HG03196 (cell line): ENCODE data around the gene PAX2.

Source experiments
- ATAC-seq: cut with Tn5 transposase; IDR thresholded peaks from one replicate; pipeline ENCODE4 v1.9.1; 2021; ENCODE audit not compliant: unreplicated experiment

PAX2 gene

DNA sequence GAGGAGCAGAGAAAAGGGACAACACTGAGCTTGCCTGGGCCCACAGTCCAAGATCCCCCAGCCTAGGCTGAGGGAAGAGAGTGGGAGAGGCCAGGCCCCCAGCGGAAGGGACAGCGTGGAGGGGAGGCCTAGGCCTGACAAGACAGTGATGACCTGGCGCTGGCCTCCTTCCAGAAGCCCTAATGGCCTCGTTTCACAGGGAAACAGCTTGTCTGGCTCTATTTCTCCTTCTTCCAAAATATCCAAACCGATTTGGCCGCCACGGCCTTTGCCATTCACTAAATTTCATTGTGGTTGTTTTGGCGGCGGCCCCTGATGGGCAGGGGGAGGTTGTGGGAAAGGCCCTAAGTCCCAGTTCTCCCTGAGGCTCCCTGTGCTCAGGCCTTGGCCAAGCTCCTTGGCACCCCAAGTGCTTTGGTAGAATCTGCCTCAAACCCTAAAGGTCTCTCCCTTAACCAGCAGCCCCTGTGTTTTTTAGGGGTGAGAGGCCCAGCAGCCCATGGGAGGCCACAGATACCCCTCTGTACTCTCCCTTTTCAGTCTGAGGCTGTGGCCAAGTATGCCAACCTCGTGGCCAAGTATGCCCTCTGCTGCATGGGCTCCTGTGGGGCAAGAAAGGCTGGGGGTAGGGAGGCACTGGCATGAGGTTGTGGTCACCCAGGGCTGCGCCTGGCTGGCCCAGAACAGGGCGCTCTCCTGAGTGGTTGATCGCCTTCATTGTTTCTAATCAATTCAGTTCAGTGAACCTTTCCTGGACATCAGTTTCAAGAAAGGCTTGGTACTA lies 37.3 kb downstream of the PAX2 start:
- no peak for ATAC-seq

DNA sequence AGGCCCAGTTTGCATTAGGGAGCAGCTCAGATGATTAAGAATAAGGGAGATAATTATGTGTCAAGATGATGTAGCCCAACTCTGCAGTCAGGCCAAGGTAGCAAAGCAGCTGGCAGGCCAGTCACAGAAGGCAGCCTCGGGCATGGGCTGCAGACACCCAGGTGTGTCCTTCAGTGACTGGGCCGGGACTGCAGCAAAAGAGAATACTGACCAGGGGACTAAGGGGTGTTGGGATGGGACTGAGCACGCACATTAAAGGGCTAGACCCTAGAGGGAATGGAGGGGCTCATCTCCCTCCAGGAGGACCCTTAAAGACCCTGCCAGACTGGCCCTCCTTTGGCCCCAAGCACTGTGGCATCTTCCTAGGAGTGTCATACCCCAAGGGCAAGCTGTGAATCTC lies 38.7 kb downstream of the PAX2 start:
- ATAC-seq: no peak

DNA sequence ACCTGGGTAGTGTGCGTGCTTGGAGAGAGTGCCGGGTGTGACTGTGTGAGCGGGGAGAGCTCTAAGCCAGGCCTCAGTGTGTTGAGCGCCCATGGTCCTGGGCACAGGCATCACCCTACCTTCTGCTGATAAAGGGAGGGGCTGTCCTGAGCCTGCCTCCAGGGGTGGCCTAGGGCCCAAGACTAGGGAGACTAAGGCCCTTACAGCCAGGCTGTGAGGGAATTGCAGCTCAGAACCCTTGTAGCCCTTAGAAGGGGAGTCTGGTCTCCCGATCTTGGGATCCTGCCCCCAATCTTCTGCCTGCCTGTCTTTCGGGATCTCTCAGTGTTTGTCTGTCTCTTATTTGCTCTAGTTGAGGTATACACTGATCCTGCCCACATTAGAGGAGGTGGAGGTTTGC lies 41.2 kb downstream of the PAX2 start:
- no peak for ATAC-seq

DNA sequence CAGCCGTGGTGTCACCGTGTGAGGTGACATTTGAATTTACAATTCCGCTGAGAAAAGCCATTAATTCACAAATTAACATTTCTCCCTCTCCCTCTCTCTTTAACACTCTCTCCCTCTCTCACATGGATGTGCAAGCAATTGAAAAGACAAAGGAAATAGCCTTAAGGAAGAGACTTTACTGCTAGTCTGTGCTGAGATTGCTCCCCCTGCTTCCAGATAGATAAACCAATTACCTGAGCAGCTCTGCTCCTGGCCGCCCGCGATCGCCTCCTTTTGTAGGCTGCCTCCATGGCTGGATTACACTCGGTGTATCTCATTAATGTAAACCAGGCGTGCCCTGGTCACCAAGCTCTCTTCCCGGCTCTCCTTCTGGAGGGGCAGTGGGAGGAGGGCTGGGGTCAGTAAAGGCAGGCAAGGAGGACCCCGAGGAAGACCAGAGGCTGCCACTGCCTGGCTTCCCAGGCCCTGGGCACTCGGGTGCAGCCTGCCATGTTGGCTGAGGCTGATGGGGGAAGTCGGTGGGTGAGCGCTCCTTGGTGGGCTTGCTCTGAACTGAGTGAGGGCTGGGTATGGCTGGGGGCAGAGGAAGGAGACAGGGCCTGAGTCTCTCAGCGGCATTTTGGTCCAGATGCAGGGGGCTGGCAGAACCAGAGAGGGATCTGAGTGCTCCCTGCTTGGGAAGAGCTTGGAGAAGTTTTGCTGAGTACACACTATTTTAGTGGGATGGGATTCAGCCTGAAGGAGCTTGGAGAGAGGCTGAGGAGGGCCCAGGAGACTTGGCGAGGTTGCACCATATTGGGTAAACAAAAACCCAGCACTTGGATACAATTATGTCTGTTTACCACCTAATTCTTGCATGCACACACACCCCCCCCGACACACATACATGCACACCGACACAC lies 42.9 kb downstream of the PAX2 start:
- no peak for ATAC-seq

DNA sequence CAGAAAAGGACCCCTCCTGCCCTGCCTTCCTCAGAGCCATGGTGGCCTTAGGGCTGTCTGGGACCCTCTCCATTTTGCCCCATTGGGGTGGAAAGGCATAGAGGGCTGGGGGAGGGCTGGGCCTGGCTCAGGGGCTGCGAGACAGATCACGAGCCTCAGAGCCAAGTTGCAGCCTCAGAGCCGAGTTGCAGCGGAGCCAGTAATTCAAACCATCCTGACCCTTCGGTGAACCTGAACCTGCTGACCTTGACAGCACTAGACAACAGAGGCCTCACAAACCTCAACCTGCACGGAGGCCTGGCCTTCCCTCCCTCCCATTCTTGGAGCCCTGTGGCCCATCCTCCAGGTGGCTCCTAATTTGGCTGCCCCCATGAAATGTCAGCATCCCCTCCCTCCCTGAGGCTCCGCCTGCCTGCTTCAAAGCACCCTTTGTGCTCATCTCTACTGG lies 45.4 kb downstream of the PAX2 start:
- ATAC-seq: no peak

DNA sequence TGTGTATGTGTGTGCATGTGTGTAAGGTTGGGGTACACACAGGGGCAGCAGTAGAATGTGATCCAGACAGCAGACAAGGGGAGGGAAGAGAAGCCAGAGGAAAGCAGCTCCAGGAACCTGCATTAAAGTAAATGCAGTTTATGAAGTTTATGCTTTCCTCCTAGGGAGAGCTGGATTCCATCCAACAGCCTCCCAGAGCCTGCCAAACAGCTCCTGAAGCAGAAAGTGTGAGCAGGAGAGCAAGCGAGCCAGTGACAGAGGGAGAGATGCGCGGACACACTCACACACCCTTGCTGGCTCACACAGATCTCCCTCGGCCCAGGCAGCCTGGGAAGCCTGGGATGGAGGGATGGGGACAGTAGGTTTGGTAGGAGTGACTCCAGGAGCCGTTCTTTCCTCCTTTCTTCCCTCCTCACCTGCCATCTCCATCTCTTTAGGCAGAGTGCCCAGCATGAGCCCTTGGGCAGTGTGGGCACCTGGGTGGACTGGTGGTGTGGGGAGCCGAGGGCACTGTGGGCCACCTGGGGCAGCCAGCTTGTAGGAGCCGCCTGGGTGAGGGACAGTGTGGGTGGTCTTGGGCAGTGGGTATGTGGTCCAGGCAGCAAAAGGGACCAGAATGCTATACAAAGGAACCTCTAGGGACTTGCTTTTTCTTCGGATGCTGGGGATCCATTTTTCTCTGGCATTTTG lies 46.1 kb downstream of the PAX2 start:
- ATAC-seq: no peak

DNA sequence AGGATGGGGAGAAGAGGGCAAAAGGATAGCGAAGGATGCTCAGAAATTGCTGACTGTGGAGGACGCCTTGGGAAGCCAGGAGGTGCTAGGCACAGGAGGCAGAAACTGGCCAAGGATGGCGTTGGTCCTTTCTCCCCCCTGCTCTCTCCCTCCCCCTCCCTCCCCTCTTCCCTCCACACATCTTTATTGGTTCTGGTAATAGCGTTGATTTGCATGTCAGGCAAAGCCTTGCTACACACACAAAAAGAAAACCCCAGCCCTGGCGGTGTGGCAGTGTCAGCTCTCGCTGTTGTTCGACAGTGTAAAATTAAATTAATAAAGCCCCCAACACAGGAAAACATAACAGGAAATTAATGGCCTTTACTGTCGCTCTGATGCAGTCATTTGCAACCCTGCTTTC lies 47.2 kb downstream of the PAX2 start:
- no peak for ATAC-seq

DNA sequence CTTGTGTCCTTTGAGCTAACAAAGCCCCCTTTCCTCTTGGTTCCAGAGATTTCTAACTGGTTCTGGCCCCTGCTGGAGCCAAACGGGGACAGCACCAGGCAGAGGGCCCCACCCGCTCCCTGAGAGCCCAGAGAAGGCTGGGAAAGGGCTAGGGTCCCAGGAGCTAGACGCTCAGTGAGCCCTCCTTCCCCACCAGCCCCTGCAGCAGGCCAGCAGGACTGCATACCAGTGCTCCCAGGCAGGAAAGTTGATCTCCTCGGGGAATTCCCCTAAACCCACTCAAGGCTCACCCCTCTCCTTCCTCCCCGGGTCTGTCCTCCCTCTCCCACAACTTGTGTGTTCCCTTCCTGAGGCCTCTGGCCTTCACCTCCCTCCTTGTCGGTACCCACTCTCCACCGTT lies 47.7 kb downstream of the PAX2 start:
- no peak for ATAC-seq

DNA sequence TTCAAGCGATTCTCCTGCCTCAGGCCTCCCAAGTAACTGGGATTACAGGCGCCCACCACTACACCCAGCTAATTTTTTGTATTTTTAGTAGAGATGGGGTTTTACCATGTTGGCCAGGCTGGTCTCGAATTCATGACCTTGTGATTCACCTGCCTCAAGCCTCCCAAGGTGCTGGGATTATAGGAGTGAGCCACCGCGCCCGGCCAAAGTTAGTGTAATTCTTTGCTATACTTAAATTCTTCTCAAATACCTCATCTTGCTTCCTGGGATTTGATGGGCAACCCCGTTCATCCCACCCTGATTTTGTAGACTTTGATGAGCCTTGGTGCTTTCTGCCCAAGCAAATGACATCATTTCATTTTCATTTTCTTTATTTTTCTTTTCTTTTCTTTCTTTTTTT lies 54.5 kb downstream of the PAX2 start:
- ATAC-seq: no peak

DNA sequence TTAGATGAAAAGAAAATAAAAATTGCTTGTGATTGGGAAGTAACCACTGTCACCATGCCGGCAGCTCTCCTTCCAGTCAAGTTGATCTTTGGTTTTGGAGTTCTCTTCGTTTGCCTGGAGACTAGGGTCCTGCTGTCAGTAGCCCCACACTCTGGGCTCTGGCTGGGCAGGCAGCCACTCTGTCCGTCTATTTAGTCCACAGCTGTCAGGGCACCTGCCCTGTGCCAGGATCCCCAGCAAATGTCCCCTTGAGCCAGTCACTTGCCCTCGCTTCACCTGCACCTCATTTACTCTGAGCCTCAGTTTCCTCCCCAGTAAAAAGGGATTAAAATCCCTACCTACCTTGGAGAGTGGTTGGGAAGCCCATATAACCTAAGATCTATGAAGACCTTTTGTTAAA lies 55.5 kb downstream of the PAX2 start:
- ATAC-seq: no peak

DNA sequence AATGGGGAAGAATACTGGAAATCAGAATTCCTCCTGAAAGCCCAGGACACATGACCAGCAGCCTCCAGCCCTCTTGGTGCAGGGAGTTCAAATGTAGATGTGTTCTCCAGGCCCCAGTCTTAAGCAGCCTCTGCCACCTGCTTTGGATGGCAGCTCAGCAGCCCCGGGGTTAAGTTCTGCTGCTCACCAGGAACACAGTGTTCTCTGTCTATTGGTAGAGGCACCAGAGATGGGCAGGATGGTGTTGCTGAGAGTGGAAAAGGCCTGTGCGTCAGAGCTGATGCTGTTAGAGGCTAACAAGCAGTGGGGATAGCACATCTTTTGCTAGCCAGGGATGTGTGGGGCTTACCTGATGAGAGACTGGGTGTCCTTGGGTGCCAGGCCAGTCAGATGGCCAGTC lies 56.8 kb downstream of the PAX2 start:
- ATAC-seq: no peak

DNA sequence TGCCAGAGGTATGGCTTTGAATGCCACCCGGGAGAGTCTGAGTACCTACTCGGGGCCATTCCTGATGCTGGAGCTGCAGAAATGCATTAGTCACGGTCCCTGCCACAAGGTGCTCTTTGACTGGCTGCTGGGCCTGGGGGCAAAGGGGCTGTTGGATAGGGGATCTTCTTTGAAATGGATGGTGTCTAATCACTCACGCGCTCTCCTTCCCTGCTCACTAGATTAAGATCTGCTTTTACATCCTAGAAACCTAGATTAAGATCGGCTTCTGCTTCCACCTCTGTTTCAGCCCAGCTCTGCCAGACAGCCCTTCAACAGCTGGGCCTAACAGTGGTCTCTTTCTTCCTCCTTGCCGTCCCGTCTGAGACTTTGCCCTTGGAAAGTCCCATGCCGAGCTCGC lies 57.2 kb downstream of the PAX2 start:
- no peak for ATAC-seq

DNA sequence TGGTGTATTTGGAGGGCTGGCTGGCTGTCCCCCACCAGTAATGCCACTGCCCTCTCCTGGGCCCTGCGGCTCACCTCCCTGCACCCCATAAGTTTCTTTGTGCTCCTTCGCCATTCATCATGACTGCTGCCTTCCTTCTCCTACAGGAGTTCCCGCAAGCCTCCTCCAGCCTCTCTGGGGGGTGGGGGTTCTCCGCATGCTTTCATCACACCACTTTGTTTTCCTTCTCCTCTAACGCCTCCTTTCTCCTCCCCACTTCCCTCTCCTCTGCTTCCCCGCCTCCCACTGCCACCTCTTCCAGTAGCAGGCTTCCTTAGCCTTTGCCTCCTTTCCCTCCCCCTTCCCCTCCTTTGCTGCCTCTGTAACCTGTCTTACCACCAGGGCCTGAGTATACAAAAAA lies 58.1 kb downstream of the PAX2 start:
- ATAC-seq: no peak

DNA sequence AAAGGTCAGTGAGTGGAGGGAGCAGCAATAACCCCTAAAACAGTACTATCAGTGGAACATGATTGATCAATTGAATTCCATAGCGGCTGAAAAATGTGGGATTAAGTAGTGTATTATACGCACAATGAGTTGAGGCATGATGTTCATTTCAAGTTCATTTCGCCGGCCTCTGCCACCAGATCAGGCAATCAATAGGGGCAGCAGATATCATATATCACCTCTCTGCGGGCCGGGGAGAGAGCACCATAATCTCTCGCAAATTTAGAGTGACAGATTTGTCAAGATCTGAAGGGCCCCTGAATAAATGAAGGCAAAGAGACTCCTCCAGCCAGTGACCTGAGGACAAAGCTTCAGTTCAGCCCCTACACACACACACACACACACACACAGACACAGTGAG lies 58.5 kb downstream of the PAX2 start:
- no peak for ATAC-seq

DNA sequence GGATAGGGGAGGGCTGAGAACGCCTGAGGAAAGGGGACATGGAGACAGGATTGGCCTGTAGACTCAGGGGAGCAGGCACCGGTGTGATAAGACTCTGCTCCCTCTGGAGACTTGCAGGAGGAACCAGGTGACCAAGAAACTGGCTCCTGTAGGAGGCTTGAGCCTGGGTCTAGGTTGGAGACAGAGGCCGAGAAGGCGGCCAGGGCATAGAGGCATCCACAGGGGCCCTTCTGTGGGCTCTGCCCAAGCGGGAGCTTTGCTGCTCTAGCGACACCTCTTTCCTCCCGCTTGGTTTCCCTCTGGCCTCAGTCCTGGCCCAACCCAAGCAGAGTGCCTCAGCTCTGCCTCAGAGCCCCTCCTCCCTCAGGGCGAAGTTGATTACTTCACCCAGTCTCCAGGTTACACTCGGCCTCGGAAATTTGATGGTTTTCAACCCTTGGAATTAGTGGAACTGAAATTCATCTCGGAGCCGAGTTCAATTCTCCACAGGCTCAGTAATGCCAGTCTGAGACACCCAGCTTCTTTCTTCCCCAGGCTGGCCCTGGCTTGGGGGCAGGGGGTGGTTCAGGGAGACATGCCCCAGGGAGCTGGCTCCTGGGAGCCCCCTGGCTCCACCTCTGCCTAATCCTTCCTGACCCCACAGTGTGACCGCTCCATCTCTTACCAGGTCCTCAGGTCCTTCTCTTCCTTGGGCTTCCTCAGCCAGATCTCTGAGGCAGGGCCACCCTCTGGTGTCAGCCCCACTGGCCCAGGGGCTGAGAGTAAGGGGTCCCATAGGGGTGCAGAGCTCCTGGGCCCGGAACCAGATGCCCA lies 60.4 kb downstream of the PAX2 start:
- ATAC-seq: no peak

DNA sequence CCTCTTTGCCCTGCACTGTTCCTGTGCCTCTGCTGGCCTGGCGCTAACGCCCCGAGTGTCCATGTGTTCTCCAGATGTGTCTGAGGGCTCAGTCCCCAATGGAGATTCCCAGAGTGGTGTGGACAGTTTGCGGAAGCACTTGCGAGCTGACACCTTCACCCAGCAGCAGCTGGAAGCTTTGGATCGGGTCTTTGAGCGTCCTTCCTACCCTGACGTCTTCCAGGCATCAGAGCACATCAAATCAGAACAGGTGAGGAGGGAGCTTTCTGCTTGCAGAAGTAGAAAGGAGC lies 60.9 kb downstream of the PAX2 start:
- no peak for ATAC-seq

DNA sequence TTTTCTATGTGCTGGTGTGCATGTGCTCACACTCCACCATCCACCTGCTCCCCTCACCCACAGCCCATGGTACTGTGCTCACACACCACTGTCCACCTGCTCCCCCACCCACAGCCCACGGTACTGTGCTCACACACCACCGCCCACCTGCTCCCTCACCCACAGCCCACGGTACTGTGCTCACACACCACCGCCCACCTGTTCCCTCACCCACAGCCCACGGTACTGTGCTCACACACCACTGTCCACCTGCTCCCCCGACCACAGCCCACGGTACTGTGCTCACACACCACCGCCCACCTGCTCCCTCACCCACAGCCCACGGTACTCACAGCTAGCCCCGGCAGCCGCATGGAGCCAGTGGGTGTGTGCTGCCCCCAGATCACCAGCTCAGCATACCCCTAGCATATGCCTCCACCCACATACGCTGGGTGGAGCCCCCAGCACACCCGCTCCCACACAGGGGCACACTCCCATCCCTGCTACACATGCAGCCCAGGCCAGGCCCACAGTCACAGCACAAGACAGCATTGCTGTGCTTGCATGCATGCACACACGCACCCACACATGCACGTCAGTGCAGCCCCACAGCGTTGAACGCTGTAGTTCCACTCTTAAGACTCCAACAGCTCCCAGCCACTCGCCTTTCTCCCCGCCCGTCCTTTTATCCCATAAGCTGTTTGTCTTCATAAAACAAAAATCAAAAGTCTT lies 62.0 kb downstream of the PAX2 start:
- no peak for ATAC-seq

DNA sequence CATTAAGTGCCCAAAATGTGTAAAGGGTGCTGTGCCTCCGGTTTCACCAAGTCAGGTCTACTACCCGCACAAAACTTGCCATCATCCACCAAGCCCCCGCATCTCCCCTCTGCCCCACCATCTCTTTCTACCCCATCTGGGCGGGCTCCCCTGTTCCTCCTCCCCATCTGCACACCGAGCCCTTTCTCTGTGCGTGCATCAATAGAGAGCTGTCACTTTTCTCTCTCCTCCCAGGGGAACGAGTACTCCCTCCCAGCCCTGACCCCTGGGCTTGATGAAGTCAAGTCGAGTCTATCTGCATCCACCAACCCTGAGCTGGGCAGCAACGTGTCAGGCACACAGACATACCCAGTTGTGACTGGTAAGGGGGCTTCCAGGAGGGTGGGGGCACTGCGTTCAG lies 63.5 kb downstream of the PAX2 start:
- no peak for ATAC-seq

DNA sequence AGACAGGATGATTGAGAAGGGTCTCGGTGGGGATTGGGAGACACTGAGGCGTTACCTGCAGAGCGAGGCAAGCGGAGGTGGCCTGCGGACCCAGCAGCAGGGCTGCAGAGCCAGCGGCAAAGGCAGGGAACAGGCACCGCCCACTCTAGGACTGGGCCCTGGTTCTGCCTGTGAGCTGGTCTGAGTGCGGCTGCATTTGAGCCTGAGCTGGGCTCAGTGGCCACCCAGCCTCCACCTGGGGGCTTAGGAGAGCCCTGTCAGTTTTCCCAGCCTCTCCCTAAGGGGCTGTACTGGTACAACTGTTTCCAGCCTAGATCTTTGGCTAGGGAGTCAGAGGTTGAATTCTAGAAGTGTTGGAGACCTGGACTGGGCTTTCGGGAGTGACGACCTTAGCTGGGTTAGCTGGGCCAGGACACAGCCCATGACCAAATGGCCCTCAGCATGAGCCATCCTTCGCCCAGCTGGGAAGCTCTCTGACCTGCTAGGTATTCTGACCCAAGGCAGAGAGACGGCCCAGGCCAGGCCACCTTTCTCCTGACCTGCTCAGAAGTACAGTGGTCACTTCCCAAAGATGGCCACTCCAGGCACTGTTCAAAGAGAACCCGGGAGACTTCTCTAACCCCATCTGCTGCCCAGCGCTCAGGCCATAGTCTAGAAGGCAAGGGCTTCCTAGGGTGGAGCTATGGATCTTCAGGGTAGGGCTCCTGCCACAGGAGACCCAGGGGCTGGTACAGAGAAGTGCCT lies 64.9 kb downstream of the PAX2 start:
- no peak for ATAC-seq

DNA sequence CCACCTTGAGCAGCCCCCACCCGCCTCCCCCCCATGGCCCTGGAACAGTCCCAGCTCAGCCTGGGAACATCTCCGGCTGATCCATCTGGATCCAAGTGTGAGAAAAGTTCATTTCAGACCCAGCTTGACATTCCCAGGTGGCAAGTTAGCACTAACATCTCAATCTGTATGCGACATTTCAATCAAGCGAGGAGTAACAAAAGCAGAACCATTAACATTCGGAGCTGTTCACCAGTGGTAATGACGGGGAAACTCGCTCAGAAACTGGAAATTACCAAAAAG lies 65.4 kb downstream of the PAX2 start:
- ATAC-seq: no peak
